Measurements from ENCODE around the gene PTPRN2. TPM values are rescaled to one million over a fixed set of nuclear protein-coding genes. Genes with fewer than 3 reads are reported as not detected.
"Not testable (repeated sequence)": the region's sequence is repeated elsewhere in the genome, so short reads cannot be mapped to it uniquely, and the experiment has no call there.

The PTPRN2 gene
- total RNA-seq, 1 donor from 2014 or later = 15.4 TPM

DNA sequence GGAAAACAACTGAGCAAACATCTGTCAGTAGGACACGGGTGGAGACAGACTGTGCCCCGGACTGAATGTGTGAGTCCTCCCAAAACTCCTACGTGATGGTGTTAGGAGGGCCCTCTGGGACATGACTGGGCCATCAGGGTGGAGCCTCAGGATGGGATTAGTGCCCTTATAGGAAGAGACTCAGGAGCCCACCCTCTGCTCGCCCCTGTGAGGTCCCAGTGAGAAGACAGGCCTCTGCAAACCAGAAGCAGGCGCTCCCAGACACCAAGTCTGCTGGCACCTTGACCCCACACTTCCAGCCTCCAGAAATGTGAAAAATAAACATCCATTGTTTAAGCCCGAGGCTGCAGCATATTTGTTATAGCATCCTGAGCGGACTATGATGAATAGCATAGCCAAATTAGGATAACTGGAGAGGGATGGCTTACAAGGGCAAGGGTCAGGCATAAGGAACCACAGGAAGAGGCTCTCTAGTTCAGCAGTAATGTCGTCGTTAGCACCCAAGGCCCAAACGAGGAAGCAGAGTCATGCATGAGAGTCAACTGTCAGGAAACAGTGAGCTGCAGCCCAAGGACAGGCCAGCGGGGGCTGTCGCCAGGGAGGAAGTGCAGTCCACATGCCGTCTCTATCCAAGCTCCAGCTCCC, 50.6 kb downstream of the PTPRN2 start:
- H3K4me3 Mint-ChIP-seq = no peak overlapping the region
- TF ChIP-seq, protein P1, sequence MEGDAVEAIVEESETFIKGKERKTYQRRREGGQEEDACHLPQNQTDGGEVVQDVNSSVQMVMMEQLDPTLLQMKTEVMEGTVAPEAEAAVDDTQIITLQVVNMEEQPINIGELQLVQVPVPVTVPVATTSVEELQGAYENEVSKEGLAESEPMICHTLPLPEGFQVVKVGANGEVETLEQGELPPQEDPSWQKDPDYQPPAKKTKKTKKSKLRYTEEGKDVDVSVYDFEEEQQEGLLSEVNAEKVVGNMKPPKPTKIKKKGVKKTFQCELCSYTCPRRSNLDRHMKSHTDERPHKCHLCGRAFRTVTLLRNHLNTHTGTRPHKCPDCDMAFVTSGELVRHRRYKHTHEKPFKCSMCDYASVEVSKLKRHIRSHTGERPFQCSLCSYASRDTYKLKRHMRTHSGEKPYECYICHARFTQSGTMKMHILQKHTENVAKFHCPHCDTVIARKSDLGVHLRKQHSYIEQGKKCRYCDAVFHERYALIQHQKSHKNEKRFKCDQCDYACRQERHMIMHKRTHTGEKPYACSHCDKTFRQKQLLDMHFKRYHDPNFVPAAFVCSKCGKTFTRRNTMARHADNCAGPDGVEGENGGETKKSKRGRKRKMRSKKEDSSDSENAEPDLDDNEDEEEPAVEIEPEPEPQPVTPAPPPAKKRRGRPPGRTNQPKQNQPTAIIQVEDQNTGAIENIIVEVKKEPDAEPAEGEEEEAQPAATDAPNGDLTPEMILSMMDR (conservative IDR thresholded peaks at IDR 0.05) = no peak
- H3K9me3 Mint-ChIP-seq = no peaks in the 10 kb centered on the region
- H3K27ac Mint-ChIP-seq = no peak overlapping the region
- no peaks in the 10 kb centered on the region for H3K36me3 Mint-ChIP-seq
- DNase-seq (ENCODE audit: extremely low spot score, unreplicated experiment) = no peak
- no peaks in the 10 kb centered on the region for H3K27me3 Mint-ChIP-seq
- no peaks in the 10 kb centered on the region for H3K4me1 Mint-ChIP-seq (ENCODE audit: unreplicated experiment)

DNA sequence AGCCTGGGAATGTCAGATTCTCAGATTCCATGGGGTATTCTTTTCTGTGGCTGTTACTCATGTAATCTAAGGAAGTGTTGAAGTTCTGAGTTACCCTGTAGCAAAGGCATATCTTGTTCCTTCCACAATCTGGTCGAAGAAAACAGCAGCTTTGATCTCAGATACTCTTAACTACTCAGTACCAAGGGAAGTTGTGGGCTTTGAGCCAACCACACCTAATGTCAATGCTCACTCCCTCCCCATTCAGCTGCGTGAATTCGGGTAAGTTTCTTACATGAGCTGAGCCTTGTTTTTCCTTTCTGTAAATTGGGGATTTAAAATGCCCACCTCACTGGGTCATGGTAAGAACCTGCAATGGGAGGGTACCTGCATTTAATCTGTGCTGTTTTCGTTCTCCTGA, 52.5 kb downstream of the PTPRN2 start:
- H3K27me3 Mint-ChIP-seq = peaks cover 2% of the 10 kb centered on the region
- no peaks in the 10 kb centered on the region for H3K36me3 Mint-ChIP-seq
- H3K4me3 Mint-ChIP-seq = no peak overlapping the region
- no peaks in the 10 kb centered on the region for H3K4me1 Mint-ChIP-seq (ENCODE audit: unreplicated experiment)
- no peak overlapping the region for H3K27ac Mint-ChIP-seq
- TF ChIP-seq, protein P1 (conservative IDR thresholded peaks at IDR 0.05) = no peak
- DNase-seq (ENCODE audit: extremely low spot score, unreplicated experiment) = no peak
- H3K9me3 Mint-ChIP-seq = no peaks in the 10 kb centered on the region

DNA sequence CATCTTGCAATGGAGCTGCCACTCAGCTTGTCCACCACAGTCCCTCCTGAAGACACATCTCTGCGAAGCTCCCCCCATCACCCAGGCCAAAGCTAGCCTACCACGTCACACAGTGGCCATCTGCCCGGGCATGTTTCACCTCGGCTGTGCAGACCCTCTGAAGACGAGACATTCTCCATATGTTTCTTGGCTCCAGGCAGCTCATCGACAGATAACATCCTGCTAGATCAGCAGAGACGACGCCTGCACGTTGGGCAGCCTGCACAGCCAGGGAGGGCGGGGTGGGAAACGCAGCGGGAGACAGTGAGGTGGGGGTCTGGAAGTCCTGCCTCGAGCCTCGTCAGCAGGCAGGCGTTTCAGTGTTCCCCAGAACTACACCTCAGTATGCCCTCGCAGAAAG, 53.0 kb downstream of the PTPRN2 start:
- Mint-ChIP-seq H3K4me3 (no peak overlapping the region), H3K9me3 (no peaks in the 10 kb centered on the region), H3K27ac (no peak overlapping the region), H3K36me3 (no peaks in the 10 kb centered on the region), H3K27me3 (peaks cover 2% of the 10 kb centered on the region), H3K4me1 (ENCODE audit: unreplicated experiment) (no peaks in the 10 kb centered on the region)
- DNase-seq (ENCODE audit: extremely low spot score, unreplicated experiment) = no peak
- TF ChIP-seq, protein P1 (conservative IDR thresholded peaks at IDR 0.05) = no peak

DNA sequence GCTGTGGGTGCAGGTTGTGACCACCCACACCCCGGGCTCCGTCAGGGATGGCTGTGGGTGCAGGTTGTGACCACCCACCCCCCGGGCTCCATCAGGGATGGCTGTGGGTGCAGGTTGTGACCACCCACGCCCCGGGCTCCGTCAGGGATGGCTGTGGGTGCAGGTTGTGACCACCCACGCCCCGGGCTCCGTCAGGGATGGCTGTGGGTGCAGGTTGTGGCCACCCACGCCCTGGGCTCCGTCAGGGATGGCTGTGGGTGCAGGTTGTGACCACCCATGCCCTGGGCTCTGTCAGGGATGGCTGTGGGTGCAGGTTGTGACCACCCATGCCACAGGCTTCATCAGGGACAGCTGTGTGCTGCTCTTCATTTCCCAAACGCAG, 53.5 kb downstream of the PTPRN2 start:
- H3K27ac Mint-ChIP-seq; H3K9me3 Mint-ChIP-seq; H3K27me3 Mint-ChIP-seq; DNase-seq (ENCODE audit: extremely low spot score, unreplicated experiment); H3K4me1 Mint-ChIP-seq (ENCODE audit: unreplicated experiment); H3K4me3 Mint-ChIP-seq; H3K36me3 Mint-ChIP-seq: not testable (repeated sequence)

DNA sequence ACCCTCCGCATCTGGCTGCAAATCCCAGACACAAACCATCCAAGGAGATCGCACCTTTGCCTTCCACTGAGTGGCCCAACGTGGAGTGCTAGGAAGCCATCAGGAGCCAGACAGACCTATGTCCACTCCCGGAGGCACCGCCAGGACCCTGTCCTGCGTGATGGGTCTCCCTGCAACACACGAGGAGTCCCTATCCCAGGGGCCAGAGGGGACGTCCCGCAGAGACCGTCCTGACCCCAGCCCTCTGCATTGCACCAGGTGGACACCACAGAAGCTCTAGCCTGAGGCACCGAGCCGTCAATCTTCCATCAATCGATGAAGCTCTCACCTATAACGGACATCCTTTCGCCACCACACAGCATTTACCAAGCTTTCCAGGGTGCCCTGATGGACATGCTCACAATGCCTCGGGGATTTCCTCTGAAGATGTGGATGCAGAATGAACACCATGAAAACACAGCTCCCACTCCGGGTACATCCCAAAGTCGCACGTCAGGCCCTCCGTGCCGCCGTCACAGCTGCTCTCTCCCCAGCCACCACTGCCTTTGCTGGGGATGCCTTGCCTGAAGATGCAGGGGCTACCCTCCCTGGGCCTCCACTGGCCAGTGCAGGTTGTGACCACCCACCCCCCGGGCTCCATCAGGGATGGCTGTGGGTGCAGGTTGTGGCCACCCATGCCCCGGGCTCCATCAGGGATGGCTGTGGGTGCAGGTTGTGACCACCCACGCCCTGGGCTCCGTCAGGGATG, 54.1 kb downstream of the PTPRN2 start:
- no peak for DNase-seq (ENCODE audit: extremely low spot score, unreplicated experiment)
- Mint-ChIP-seq H3K36me3 (no peaks in the 10 kb centered on the region), H3K4me1 (ENCODE audit: unreplicated experiment) (no peaks in the 10 kb centered on the region), H3K9me3 (no peaks in the 10 kb centered on the region), H3K4me3 (no peak overlapping the region), H3K27ac (no peak overlapping the region), H3K27me3 (peaks cover 2% of the 10 kb centered on the region)
- TF ChIP-seq, protein P1 (conservative IDR thresholded peaks at IDR 0.05) = no peak

DNA sequence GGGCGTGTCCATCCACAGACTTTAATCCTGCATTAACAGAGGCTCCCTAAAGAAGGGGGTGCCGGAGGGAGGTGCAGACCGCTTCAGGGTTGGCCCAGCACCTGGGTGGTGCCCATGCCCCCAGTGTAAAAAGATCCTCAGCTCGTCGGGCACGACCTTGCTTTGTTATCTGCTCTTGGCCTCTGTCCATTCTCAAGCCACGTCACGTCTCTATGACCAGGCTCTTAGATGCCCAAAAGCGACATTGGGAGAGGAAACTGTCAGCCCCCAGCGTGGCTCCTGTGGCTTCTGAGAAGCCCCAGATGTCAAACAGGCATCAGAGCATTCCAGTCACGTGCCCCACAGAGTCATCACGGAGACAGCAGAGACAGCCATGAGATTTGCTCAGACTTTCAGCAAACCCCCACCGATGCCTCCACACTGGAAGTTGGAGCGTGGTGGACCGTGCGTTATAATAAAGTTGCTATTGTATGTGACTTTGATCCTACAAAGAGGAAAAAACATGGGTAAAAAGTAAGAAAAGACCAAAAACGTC, 55.5 kb downstream of the PTPRN2 start:
- no peaks in the 10 kb centered on the region for H3K36me3 Mint-ChIP-seq
- no peak for DNase-seq (ENCODE audit: extremely low spot score, unreplicated experiment)
- H3K27ac Mint-ChIP-seq = no peak overlapping the region
- TF ChIP-seq, protein P1 (conservative IDR thresholded peaks at IDR 0.05) = no peak
- H3K27me3 Mint-ChIP-seq = peaks cover 2% of the 10 kb centered on the region
- H3K9me3 Mint-ChIP-seq = no peaks in the 10 kb centered on the region
- no peak overlapping the region for H3K4me3 Mint-ChIP-seq
- no peaks in the 10 kb centered on the region for H3K4me1 Mint-ChIP-seq (ENCODE audit: unreplicated experiment)

Measured in type B pancreatic cell (in vitro differentiated cells).